H1 (cell line): ENCODE measurements around the gene RNF130.

Experiments
- CEBPB ChIP-seq: IDR thresholded peaks from 2 replicates; pipeline ENCODE4 v1.6.1; 2012; ENCODE audit warnings: low read depth, low read length
- CTCF ChIP-seq, 3 experiments: IDR thresholded peaks; 1 replicate in 2 of 3; 2 replicates in 1 of 3; pipeline versions ENCODE4 v1.5.1 to v1.6.1; 2011; ENCODE audit warnings: low read length in 3 of 3, mild to moderate bottlenecking in 3 of 3, inconsistent platforms in 2 of 3, low read depth in 1 of 3, moderate library complexity in 1 of 3; ENCODE audit not compliant: insufficient read depth in 1 of 3; ENCODE audit errors: control extremely low read depth in 1 of 3
- EZH2 ChIP-seq: fragments of 200-600 bp; sonication (generic); IDR thresholded peaks from 2 replicates; pipeline ENCODE4 v1.7.1; 2012; ENCODE audit warnings: low read depth, mild to moderate bottlenecking, moderate library complexity, low read length, inconsistent platforms; ENCODE audit not compliant: severe bottlenecking
- HDAC2 ChIP-seq, 2 experiments: fragments of 300-600 bp in 1 of 2; sonication (generic) in 1 of 2; IDR thresholded peaks; 2 replicates each; pipeline ENCODE4 v1.6.1; 2011 to 2012; ENCODE audit warnings: low read depth in 2 of 2, low read length in 2 of 2, mild to moderate bottlenecking in 2 of 2, moderate library complexity in 2 of 2, borderline replicate concordance in 1 of 2, inconsistent platforms in 1 of 2
- POLR2A ChIP-seq, 2 experiments: IDR thresholded peaks; 1 replicate in 1 of 2; 2 replicates in 1 of 2; pipeline ENCODE4 v1.6.1; 2011; ENCODE audit warnings: low read depth in 2 of 2, low read length in 2 of 2, mild to moderate bottlenecking in 2 of 2; ENCODE audit errors: control extremely low read depth in 1 of 2
- RBBP5 ChIP-seq: IDR thresholded peaks from 2 replicates; pipeline ENCODE4 v1.7.1; 2012; ENCODE audit warnings: low read depth, mild to moderate bottlenecking, inconsistent platforms, low read length, moderate library complexity, borderline replicate concordance
- SIN3A ChIP-seq, 2 experiments: IDR thresholded peaks in 1 of 2; conservative IDR thresholded peaks in 1 of 2; 2 replicates each; pipeline ENCODE4 v1.6.1; 2011 to 2012; ENCODE audit warnings: low read length in 2 of 2, improper control_type of control experiment in 1 of 2, low read depth in 1 of 2, mild to moderate bottlenecking in 1 of 2
- SP2 ChIP-seq: IDR thresholded peaks from 2 replicates; pipeline ENCODE4 v1.6.1; 2012; ENCODE audit warnings: mild to moderate bottlenecking, low read length, inconsistent platforms
- TAF1 ChIP-seq: IDR thresholded peaks from 2 replicates; pipeline ENCODE4 v1.6.1; 2011; ENCODE audit warnings: mild to moderate bottlenecking, low read depth, low read length
- TAF7 ChIP-seq: optimal IDR thresholded peaks from 2 replicates; pipeline ENCODE3; 2011; ENCODE audit warnings: low read depth, mild to moderate bottlenecking, inconsistent platforms, low read length, moderate library complexity, borderline replicate concordance
- ZNF274 ChIP-seq: IDR thresholded peaks from 2 replicates; pipeline ENCODE4 v1.7.0; 2012; ENCODE audit warnings: low read length, borderline replicate concordance; ENCODE audit errors: extremely low read depth

GRCh38 chr5:180120237-180121101 lies 48.9 kb upstream of the RNF130 start:
- TF ChIP-seq SIN3A (conservative IDR thresholded peaks at IDR 0.05 in 1 of 2, IDR thresholded peaks at IDR 0.05 in 1 of 2; ENCODE audit: low read depth in 1 of 2, low read length in 2 of 2) (no peak), HDAC2 (IDR thresholded peaks at IDR 0.05; ENCODE audit: borderline replicate concordance in 1 of 2, low read depth in 2 of 2, low read length in 2 of 2) (no peak), POLR2A (IDR thresholded peaks at IDR 0.05; ENCODE audit: control extremely low read depth in 1 of 2, low read depth in 2 of 2, low read length in 2 of 2) (no peak), ZNF274 (no peak), CEBPB (no peak), TAF7 (no peak), CTCF (IDR thresholded peaks at IDR 0.05; ENCODE audit: control extremely low read depth in 1 of 3, insufficient read depth in 1 of 3, low read depth in 1 of 3, low read length in 3 of 3) (no peak), TAF1 (no peak), RBBP5 (no peak), EZH2 (no peak), SP2 (no peak)
